Cortex of kidney (tissue), 1 donor: ENCODE data around the gene CACNA2D3.
"Not testable (repeated sequence)": the region's sequence is repeated elsewhere in the genome, so short reads cannot be mapped to it uniquely, and the experiment has no call there.

Source experiments
- DNase-seq: peaks from one replicate; lab custom pipeline; 2025; lab: John Stamatoyannopoulos, UW

The CACNA2D3 gene

GRCh38 chr3:54464554-54464953 is 342.2 kb downstream of the CACNA2D3 start:
- DNase-seq: not testable (repeated sequence)

GRCh38 chr3:54476891-54477290 is 354.5 kb downstream of the CACNA2D3 start:
- no peak for DNase-seq

- no peak for DNase-seq
These were observed 359.4 kb downstream of the CACNA2D3 start for GRCh38 chr3:54481606-54482365.

- DNase-seq: no peak
These were observed 362.0 kb downstream of the CACNA2D3 start for GRCh38 chr3:54484334-54484733.

- no peak for DNase-seq
These were observed 364.0 kb downstream of the CACNA2D3 start for GRCh38 chr3:54486317-54486716.

- no peak for DNase-seq
These were observed 365.9 kb downstream of the CACNA2D3 start for GRCh38 chr3:54488297-54488696.

- DNase-seq: no peak
These were observed 371.9 kb downstream of the CACNA2D3 start for GRCh38 chr3:54494209-54494608.

GRCh38 chr3:54506603-54507002 is 384.3 kb downstream of the CACNA2D3 start:
- DNase-seq: no peak

GRCh38 chr3:54507876-54508460 is 385.6 kb downstream of the CACNA2D3 start:
- no peak for DNase-seq

- DNase-seq: no peak
These were observed 388.2 kb downstream of the CACNA2D3 start for GRCh38 chr3:54510506-54510905.

GRCh38 chr3:54511766-54512365 is 389.5 kb downstream of the CACNA2D3 start:
- DNase-seq: no peak

GRCh38 chr3:54514006-54514405 is 391.7 kb downstream of the CACNA2D3 start:
- no peak for DNase-seq

GRCh38 chr3:54514416-54514815 is 392.1 kb downstream of the CACNA2D3 start:
- no peak for DNase-seq

GRCh38 chr3:54515441-54516213 is 393.3 kb downstream of the CACNA2D3 start:
- DNase-seq: no peak

GRCh38 chr3:54517424-54517823 is 395.1 kb downstream of the CACNA2D3 start:
- no peak for DNase-seq

GRCh38 chr3:54518011-54518675 is 395.8 kb downstream of the CACNA2D3 start:
- no peak for DNase-seq

- DNase-seq: no peak
These were observed 397.1 kb downstream of the CACNA2D3 start for GRCh38 chr3:54519493-54519892.

GRCh38 chr3:54520060-54520459 is 397.7 kb downstream of the CACNA2D3 start:
- DNase-seq: no peak

- no peak for DNase-seq
These were observed 405.2 kb downstream of the CACNA2D3 start for GRCh38 chr3:54527521-54527920.

GRCh38 chr3:54527953-54528352 is 405.6 kb downstream of the CACNA2D3 start:
- no peak for DNase-seq

- DNase-seq: no peak
These were observed 406.3 kb downstream of the CACNA2D3 start for GRCh38 chr3:54528668-54529067.

- no peak for DNase-seq
These were observed 407.7 kb downstream of the CACNA2D3 start for GRCh38 chr3:54530091-54530490.
